ENCODE data around the gene CAMK1D. TPM values are rescaled to one million over a fixed set of nuclear protein-coding genes. Genes with fewer than 3 reads are reported as not detected.

Gene CAMK1D
- total and polyA plus RNA-seq, 3 donors from 2014 or later = 10.0 to 14.5 (median 14.0) TPM

DNA sequence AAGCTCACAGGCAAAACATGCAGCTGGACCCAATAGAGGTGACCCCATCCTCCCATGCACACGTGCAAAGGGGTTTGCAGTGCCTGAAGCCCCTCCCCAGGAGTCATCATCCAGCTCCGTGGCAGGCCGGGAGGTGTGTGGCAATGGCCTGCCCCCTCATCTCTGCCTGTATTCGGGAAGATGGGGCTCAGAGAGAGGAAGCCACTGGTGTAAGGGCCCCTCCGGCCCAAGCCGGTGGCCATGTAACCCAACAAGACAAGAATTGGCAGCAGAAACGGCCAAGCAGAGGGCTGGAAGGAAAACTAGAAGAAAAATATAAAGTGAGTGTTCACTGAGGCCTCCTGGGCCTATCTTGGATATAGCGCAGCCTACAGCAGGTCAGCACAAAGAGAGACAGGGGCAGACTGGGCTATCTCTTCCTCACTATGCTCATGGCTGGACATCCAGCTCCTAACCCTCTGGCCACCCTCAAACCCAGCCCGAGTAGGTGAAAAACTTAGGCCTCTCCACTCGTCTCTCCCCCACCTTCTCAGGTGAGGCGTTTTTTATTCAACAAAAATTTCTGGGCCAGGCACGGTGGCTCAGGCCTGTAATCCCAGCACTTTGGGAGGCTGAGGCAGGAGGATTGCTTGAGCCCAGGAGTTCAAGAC is 494.1 kb downstream of the CAMK1D start:
- Histone ChIP-seq H3K27ac (no peak overlapping the region), H3K27me3 (no peaks in the 10 kb centered on the region), H3K4me3 (no peak overlapping the region), H3K9me3 (no peaks in the 10 kb centered on the region), H3K36me3 (ENCODE audit: low read depth, missing control alignments) (no peaks in the 10 kb centered on the region), H3K4me1 (peaks cover 28% of the 10 kb centered on the region)
- TF ChIP-seq, protein P1, sequence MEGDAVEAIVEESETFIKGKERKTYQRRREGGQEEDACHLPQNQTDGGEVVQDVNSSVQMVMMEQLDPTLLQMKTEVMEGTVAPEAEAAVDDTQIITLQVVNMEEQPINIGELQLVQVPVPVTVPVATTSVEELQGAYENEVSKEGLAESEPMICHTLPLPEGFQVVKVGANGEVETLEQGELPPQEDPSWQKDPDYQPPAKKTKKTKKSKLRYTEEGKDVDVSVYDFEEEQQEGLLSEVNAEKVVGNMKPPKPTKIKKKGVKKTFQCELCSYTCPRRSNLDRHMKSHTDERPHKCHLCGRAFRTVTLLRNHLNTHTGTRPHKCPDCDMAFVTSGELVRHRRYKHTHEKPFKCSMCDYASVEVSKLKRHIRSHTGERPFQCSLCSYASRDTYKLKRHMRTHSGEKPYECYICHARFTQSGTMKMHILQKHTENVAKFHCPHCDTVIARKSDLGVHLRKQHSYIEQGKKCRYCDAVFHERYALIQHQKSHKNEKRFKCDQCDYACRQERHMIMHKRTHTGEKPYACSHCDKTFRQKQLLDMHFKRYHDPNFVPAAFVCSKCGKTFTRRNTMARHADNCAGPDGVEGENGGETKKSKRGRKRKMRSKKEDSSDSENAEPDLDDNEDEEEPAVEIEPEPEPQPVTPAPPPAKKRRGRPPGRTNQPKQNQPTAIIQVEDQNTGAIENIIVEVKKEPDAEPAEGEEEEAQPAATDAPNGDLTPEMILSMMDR (IDR thresholded peaks at IDR 0.05) = no peak
- no peak for TF ChIP-seq POLR2A (IDR thresholded peaks at IDR 0.05)
- 88 to 93% methylated on average over 12 of the region's 12 CpGs for WGBS, 2 donors
- intact Hi-C loops (cut with DNase I; ENCODE audit: low total_unique reads) = no loop called here
- DNase-seq = no peak

DNA sequence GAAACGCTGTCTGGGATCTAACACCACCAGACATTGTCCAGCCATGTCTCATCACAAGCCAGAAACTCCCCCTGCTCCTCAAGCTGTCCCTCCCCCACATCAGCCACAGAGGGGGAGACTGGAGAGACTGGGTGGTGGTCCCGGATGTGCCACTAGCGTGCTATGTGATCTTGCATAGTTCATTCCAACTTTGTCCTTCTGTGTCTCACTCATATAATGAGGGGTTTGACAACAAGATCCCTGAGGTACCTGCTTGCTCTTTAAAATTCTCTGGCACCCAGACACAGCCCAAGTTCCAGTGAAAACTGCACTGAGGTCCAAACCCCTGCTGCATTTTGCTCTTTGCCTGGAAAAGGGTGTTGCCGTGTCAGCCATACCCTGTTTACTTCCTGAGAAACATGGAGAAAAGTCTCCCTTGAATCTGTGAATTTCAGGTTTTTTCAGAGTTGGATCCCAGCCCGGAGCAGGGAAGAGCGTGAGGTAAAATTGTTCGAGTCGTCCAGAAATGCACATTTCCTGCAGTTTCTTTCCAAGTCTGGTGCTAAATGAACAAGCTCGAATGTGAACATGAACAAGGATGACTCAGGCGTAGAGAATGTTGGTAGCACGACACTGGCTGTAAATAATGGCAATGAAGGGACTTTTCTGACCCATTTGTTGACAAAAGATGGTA is 495.6 kb downstream of the CAMK1D start:
- no peaks in the 10 kb centered on the region for H3K36me3 ChIP-seq (ENCODE audit: low read depth, missing control alignments)
- 22 to 46% methylated on average over 10 to 11 of the region's 11 CpGs for WGBS, 2 donors
- TF ChIP-seq POLR2A (IDR thresholded peaks at IDR 0.05) = no peak
- TF ChIP-seq, protein P1 (IDR thresholded peaks at IDR 0.05) = no peak
- H3K27ac ChIP-seq = peak overlapping the region in 1 of 2 donors; percentile 43
- no peak overlapping the region for H3K4me3 ChIP-seq
- DNase-seq = peak; percentile 64
- no peaks in the 10 kb centered on the region for H3K9me3 ChIP-seq
- peaks cover 24% of the 10 kb centered on the region for H3K4me1 ChIP-seq
- intact Hi-C loops (cut with DNase I; ENCODE audit: low total_unique reads) = no loop called here
- H3K27me3 ChIP-seq = no peaks in the 10 kb centered on the region

DNA sequence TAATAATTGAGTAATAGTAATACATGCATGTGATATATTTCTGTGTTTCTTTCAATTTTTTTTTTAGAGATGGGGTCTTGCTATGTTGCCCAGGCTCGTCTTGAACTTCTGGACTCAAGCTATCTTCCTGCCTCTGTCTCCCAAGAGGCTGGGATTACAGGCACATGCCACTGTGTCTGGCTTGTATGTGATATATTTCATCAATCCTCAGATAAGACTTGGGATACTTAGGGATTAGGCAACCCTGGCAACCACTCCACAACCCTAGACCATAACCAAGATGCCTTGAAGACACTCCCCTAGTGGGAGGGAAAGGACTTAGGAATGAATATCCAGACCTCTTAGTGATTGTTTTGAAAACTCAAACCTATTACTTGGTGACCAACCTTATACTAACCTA is 497.4 kb downstream of the CAMK1D start:
- Histone ChIP-seq H3K27ac (no peak overlapping the region), H3K36me3 (ENCODE audit: low read depth, missing control alignments) (no peaks in the 10 kb centered on the region), H3K4me1 (peaks cover 17% of the 10 kb centered on the region), H3K9me3 (no peaks in the 10 kb centered on the region), H3K4me3 (no peak overlapping the region), H3K27me3 (no peaks in the 10 kb centered on the region)
- 50 to 100% methylated on average over 1 of the region's 1 CpG for WGBS, 2 donors
- no peak for DNase-seq
- intact Hi-C loops (cut with DNase I; ENCODE audit: low total_unique reads) = no loop called here
- TF ChIP-seq POLR2A (IDR thresholded peaks at IDR 0.05) = no peak
- TF ChIP-seq, protein P1 (IDR thresholded peaks at IDR 0.05) = no peak

DNA sequence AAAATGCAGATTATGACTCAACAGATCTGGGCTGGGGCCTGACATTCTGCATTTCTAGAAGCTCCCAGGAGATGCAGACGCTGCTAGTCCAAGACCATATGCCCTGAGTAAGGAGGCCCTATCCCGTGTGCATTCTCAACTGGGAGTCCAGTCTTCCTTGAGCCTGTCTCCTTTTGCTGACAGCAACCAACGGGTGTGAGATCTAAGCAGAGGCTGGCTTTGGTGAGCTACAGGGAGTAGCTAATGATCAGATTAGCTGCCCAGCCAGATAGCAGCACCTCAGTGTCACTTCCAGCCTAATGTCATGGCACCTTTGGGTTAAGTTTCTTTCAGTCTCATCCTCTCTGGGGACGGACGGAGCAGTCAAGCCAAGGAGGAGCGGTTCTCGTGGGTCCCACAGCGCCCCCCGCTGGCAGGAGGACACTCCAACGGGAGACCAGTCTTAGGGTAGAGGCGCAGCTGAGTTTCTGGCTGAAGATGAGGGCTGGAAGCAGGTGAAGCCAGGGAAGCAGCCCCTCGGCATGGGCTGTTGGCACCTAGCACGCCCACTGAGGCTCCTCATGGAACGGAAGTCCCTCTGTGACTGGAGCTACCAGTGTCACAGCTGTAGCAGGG is 498.1 kb downstream of the CAMK1D start:
- H3K36me3 ChIP-seq (ENCODE audit: low read depth, missing control alignments) = no peaks in the 10 kb centered on the region
- WGBS, 2 donors = 78 to 83% methylated on average over 4 to 14 of the region's 14 CpGs
- intact Hi-C loops (cut with DNase I; ENCODE audit: low total_unique reads) = no loop called here
- peaks cover 17% of the 10 kb centered on the region for H3K4me1 ChIP-seq
- TF ChIP-seq, protein P1 (IDR thresholded peaks at IDR 0.05) = peak in 2 of 3 experiments; percentile 29 to 32
- TF ChIP-seq POLR2A (IDR thresholded peaks at IDR 0.05) = no peak
- peak; percentile 55 for DNase-seq
- no peaks in the 10 kb centered on the region for H3K27me3 ChIP-seq
- no peaks in the 10 kb centered on the region for H3K9me3 ChIP-seq
- no peak overlapping the region for H3K27ac ChIP-seq
- H3K4me3 ChIP-seq = no peak overlapping the region

Data from testis (tissue), 3 donors.